IMR-90 (cell line): ENCODE data around the gene ITPKB. TPM values are rescaled to one million over a fixed set of nuclear protein-coding genes. Genes with fewer than 3 reads are reported as not detected.

Experiments used
- ATAC-seq: fragments of 200-7000 bp; cut with Tn5 transposase; 2 replicates; pipeline ENCODE4 v1.9.1; 2020; ENCODE audit warnings: low read depth, mild to moderate bottlenecking, moderate library complexity
- BruUV-seq: library from RNA; stranded (reverse); fragments of 400-500 nt; replicated peaks from 2 replicates; lab custom pipeline; 2021; lab: Mats Ljungman, UMichigan
- CTCF ChIA-PET: fragments of 300-600 bp; formaldehyde crosslinking; extraction: SDS; loops from one replicate; lab custom pipeline; 2021; ENCODE audit warnings: antibody characterized with exemption; lab: Yijun Ruan, JAX
- POLR2A ChIA-PET: fragments of 300-600 bp; sonication (Branson Sonifier 250); formaldehyde crosslinking; loops from one replicate; lab custom pipeline; 2022; ENCODE audit warnings: antibody characterized with exemption; ENCODE audit not compliant: unreplicated experiment; lab: Charles Lee
- DNase-seq: peaks from one replicate; pipeline ENCODE4 v3.0.0; 2013
- H2AFZ ChIP-seq: replicated peaks from 2 replicates; pipeline ENCODE3; 2013; ENCODE audit warnings: low read length, mild to moderate bottlenecking; ENCODE audit not compliant: poor library complexity
- H2AK5ac ChIP-seq: 2 replicates; pipeline ENCODE4 v1.6.1; 2013; ENCODE audit warnings: low read depth, low read length, inconsistent platforms
- H2AK9ac ChIP-seq: replicated peaks from 2 replicates; pipeline ENCODE3; 2013; ENCODE audit warnings: mild to moderate bottlenecking, low read depth, low read length, moderate library complexity; ENCODE audit not compliant: poor library complexity
- H2BK120ac ChIP-seq: 2 replicates; pipeline ENCODE4 v1.6.1; 2013; ENCODE audit warnings: low read depth, low read length, inconsistent platforms
- H2BK15ac ChIP-seq: 3 replicates; pipeline ENCODE4 v1.6.1; 2013; ENCODE audit warnings: low read depth, low read length, inconsistent platforms
- H2BK20ac ChIP-seq: 2 replicates; pipeline ENCODE4 v1.6.1; 2013; ENCODE audit warnings: low read depth, mild to moderate bottlenecking, inconsistent platforms, low read length, moderate library complexity
- H2BK5ac ChIP-seq: 2 replicates; pipeline ENCODE4 v1.6.1; 2013; ENCODE audit warnings: mild to moderate bottlenecking, low read depth, low read length, inconsistent platforms; ENCODE audit not compliant: poor library complexity, severe bottlenecking
- H3K14ac ChIP-seq: replicated peaks from 2 replicates; pipeline ENCODE4 v1.6.1; 2013; ENCODE audit warnings: low read depth, low read length, inconsistent platforms
- H3K18ac ChIP-seq: 2 replicates; pipeline ENCODE4 v1.6.1; 2013; ENCODE audit warnings: low read depth, low read length, control low read depth
- H3K23ac ChIP-seq: 2 replicates; pipeline ENCODE4 v1.6.1; 2013; ENCODE audit warnings: low read depth, low read length, inconsistent platforms
- H3K27ac ChIP-seq: 2 replicates; pipeline ENCODE4 v1.5.1; 2013; ENCODE audit warnings: mild to moderate bottlenecking, control low read depth, low read length; ENCODE audit not compliant: insufficient read depth
- H3K27me3 ChIP-seq: 2 replicates; pipeline ENCODE4 v1.6.1; 2013; ENCODE audit warnings: low read length; ENCODE audit not compliant: control insufficient read depth, insufficient read depth
- H3K36me3 ChIP-seq: 2 replicates; pipeline ENCODE4 v1.6.1; 2013; ENCODE audit warnings: low read length, mixed read lengths; ENCODE audit not compliant: control insufficient read depth, insufficient read depth
- H3K4ac ChIP-seq: 2 replicates; pipeline ENCODE4 v1.6.1; 2013; ENCODE audit warnings: low read depth, low read length, inconsistent platforms
- H3K4me1 ChIP-seq: 2 replicates; pipeline ENCODE4 v1.6.1; 2013; ENCODE audit warnings: low read length, mixed read lengths; ENCODE audit not compliant: control insufficient read depth, insufficient read depth
- H3K4me2 ChIP-seq: 2 replicates; pipeline ENCODE4 v1.6.1; 2013; ENCODE audit warnings: low read depth, mild to moderate bottlenecking, control low read depth, low read length, moderate library complexity
- H3K4me3 ChIP-seq: 2 replicates; pipeline ENCODE4 v1.5.1; 2013; ENCODE audit warnings: low read depth, mild to moderate bottlenecking, control low read depth, low read length, moderate library complexity; ENCODE audit not compliant: insufficient read depth
- H3K56ac ChIP-seq: 2 replicates; pipeline ENCODE4 v1.6.1; 2013; ENCODE audit warnings: low read length, inconsistent platforms; ENCODE audit not compliant: insufficient read depth; ENCODE audit errors: extremely low read depth
- H3K79me1 ChIP-seq, 2 experiments: 2 replicates each; pipeline ENCODE4 v1.6.1; 2013; ENCODE audit warnings: low read length in 2 of 2, inconsistent platforms in 1 of 2, low read depth in 1 of 2
- H3K9ac ChIP-seq: 2 replicates; pipeline ENCODE4 v1.6.1; 2013; ENCODE audit warnings: low read depth, low read length, control low read depth
- H3K9me1 ChIP-seq: 2 replicates; pipeline ENCODE4 v1.6.1; 2013; ENCODE audit warnings: low read length, inconsistent platforms; ENCODE audit not compliant: insufficient read depth
- H3K9me3 ChIP-seq: 2 replicates; pipeline ENCODE4 v1.6.1; 2013; ENCODE audit warnings: low read length; ENCODE audit not compliant: control insufficient read depth, insufficient read depth
- H4K20me1 ChIP-seq: 2 replicates; pipeline ENCODE4 v1.6.1; 2013; ENCODE audit warnings: low read length, inconsistent platforms; ENCODE audit not compliant: insufficient read depth
- H4K5ac ChIP-seq: 2 replicates; pipeline ENCODE4 v1.6.1; 2013; ENCODE audit warnings: mild to moderate bottlenecking, low read depth, low read length, control low read depth
- H4K8ac ChIP-seq, 2 experiments: 2 replicates each; pipeline ENCODE4 v1.6.1; 2013; ENCODE audit warnings: low read depth in 2 of 2, low read length in 2 of 2, control low read depth in 1 of 2, inconsistent platforms in 1 of 2
- H4K91ac ChIP-seq: 2 replicates; pipeline ENCODE4 v1.6.1; 2013; ENCODE audit warnings: low read depth, low read length, inconsistent platforms; ENCODE audit not compliant: insufficient read depth
- MXI1 ChIP-seq: IDR thresholded peaks from 2 replicates; pipeline ENCODE4 v1.6.1; 2012; ENCODE audit warnings: low read depth, mild to moderate bottlenecking, low read length, moderate library complexity, borderline replicate concordance
- WGBS, 2 experiments: methylation state at CpG; one replicate each; pipeline versions ENCODE4 v1.1.5 to v1.1.7; 2013; ENCODE audit warnings: missing lambda C conversion rate in 2 of 2; ENCODE audit not compliant: insufficient read length in 1 of 2; ENCODE audit errors: extremely low coverage in 2 of 2; 5-methylcytosine and 5-hydroxymethylcytosine counted together
- dilution Hi-C: fragments of 300-500 bp; cut with HindIII; formaldehyde crosslinking; loops from one replicate; pipeline ENCODE4 v1.14.3; 2018; ENCODE audit warnings: low sequenced_read_pairs; ENCODE audit not compliant: unreplicated experiment
- in situ Hi-C: fragments of 300-500 bp; cut with MboI; formaldehyde crosslinking; loops from 3 replicates; pipeline ENCODE4 v1.14.3; 2019; ENCODE audit warnings: low sequenced_read_pairs, inconsistent platforms, mixed read lengths
- intact Hi-C: fragments of 100-400 bp; cut with micrococcal nuclease; formaldehyde crosslinking; loops from 2 replicates; pipeline ENCODE4 v1.10.0; 2022
- polyA plus RNA-seq, 3 experiments: library from polyadenylated mRNA; depleted of rRNA; stranded (reverse); fragments of >200 nt; gene quantifications; 2 replicates each; pipeline ENCODE4 v1.2.3, GENCODE V29; 2012; ENCODE audit warnings: low replicate concordance in 1 of 3
- total RNA-seq: library from RNA; depleted of rRNA; stranded (reverse); fragments of >200 nt; gene quantifications from 2 replicates; pipeline ENCODE4 v1.2.3, GENCODE V29; 2012
- TF ChIP-seq, protein P1 (sequence below): fragments of 150-350 bp; IDR thresholded peaks from 2 replicates; pipeline ENCODE4 v1.6.1; 2016; ENCODE audit warnings: low read depth, mild to moderate bottlenecking, low read length, moderate library complexity, borderline replicate concordance

Gene ITPKB
- total and polyA plus RNA-seq, 2 of the 4 experiments (the other 2 are of a cell fraction) = 0.72 to 1.4 TPM

DNA sequence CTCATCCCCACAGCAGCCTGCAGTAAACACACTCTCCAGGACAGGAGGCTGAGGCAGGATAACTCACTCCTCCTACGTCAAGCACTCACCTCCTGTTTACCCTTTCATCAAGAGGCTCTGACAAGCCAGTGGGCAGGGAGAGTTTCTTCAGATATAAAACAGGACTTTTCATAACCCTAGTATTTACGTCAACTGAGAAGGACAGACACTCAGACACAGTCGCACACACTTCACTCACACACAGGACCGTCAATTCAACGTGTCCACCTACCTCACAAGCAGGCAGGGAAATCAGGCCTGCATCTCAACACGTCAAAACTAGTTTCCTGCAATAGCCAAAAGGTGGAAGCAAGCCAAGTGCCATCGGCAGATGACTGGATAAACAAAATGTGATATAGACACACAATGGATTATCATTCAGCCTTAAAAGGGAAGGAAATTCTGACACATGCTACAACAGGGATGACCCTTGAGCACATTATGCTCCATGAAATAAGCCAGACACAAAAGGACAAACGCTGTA lies 48.6 kb downstream of the ITPKB start:
- H3K9ac ChIP-seq = no peak overlapping the region
- DNase-seq = peak; percentile 54
- dilution Hi-C loops = no loop called here

More for the DNA sequence above, 48.6 kb downstream of the ITPKB start:
- Histone ChIP-seq H2BK15ac (no peak overlapping the region), H2BK120ac (no peak overlapping the region), H3K27ac (no peak overlapping the region), H3K27me3 (no peaks in the 10 kb centered on the region), H2AK9ac (no peak overlapping the region), H2AK5ac (no peak overlapping the region), H3K4me1 (peaks cover 5% of the 10 kb centered on the region; the same call in 1 of the 2 replicates), H3K4ac (peak overlapping the region; percentile 4; the same call in 1 of the 2 replicates), H3K56ac (no peak overlapping the region), H4K91ac (no peak overlapping the region; the same call in 1 of the 2 replicates), H4K8ac (no peak overlapping the region), H3K9me3 (no peaks in the 10 kb centered on the region), H3K9me1 (0 out of 2 replicates have a peak, but pooled peaks cover 6% of the 10 kb centered on the region), H2BK20ac (no peak overlapping the region), H2AFZ (no peak overlapping the region), H3K14ac (0 out of 2 replicates have a peak overlapping the region, but pooled peaks have one; percentile 11), H2BK5ac (no peak overlapping the region), H4K5ac (no peak overlapping the region), H4K20me1 (no peaks in the 10 kb centered on the region), H3K4me2 (no peak overlapping the region), H3K79me1 (no peaks in the 10 kb centered on the region), H3K23ac (no peak overlapping the region), H3K4me3 (no peak overlapping the region), H3K18ac (no peak overlapping the region), H3K36me3 (no peaks in the 10 kb centered on the region)
- intact Hi-C loops = no loop called here
- in situ Hi-C loops = no loop called here
- BruUV-seq = no TSS peak
- TF ChIP-seq, protein P1, sequence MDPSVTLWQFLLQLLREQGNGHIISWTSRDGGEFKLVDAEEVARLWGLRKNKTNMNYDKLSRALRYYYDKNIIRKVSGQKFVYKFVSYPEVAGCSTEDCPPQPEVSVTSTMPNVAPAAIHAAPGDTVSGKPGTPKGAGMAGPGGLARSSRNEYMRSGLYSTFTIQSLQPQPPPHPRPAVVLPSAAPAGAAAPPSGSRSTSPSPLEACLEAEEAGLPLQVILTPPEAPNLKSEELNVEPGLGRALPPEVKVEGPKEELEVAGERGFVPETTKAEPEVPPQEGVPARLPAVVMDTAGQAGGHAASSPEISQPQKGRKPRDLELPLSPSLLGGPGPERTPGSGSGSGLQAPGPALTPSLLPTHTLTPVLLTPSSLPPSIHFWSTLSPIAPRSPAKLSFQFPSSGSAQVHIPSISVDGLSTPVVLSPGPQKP = no peak
- no peak for TF ChIP-seq MXI1
- POLR2A ChIA-PET = no interaction called here
- WGBS, 2 experiments = 17% methylated on average over 1 of the region's 8 CpGs; no CpG with 5 or more reads in 1 of the 2 experiments
- no peak for ATAC-seq
- CTCF ChIA-PET = no interaction called here
